Skeletal muscle satellite cell (primary cell): ENCODE results near the gene LPCAT3.

Experiments
- H3K27me3 ChIP-seq: 2 replicates; pipeline ENCODE4 v1.7.0; 2013; ENCODE audit warnings: low read length; ENCODE audit not compliant: control insufficient read depth, insufficient read depth
- H3K36me3 ChIP-seq: 2 replicates; pipeline ENCODE4 v1.7.0; 2013; ENCODE audit warnings: mild to moderate bottlenecking, control low read depth, low read length; ENCODE audit not compliant: insufficient read depth
- H3K4me1 ChIP-seq: 2 replicates; pipeline ENCODE4 v1.7.0; 2013; ENCODE audit warnings: low read length; ENCODE audit not compliant: control insufficient read depth, insufficient read depth
- H3K4me2 ChIP-seq: 2 replicates; pipeline ENCODE4 v1.7.0; 2013; ENCODE audit warnings: mild to moderate bottlenecking, low read length
- H3K4me3 ChIP-seq: 2 replicates; pipeline ENCODE4 v1.7.0; 2013; ENCODE audit warnings: low read length
- H3K9ac ChIP-seq: 2 replicates; pipeline ENCODE4 v1.7.0; 2013; ENCODE audit warnings: mild to moderate bottlenecking, low read depth, low read length, moderate library complexity
- H3K9me3 ChIP-seq: replicated peaks from 2 replicates; pipeline ENCODE4 v1.7.0; 2013; ENCODE audit warnings: mild to moderate bottlenecking, control low read depth, low read length

Gene LPCAT3

DNA sequence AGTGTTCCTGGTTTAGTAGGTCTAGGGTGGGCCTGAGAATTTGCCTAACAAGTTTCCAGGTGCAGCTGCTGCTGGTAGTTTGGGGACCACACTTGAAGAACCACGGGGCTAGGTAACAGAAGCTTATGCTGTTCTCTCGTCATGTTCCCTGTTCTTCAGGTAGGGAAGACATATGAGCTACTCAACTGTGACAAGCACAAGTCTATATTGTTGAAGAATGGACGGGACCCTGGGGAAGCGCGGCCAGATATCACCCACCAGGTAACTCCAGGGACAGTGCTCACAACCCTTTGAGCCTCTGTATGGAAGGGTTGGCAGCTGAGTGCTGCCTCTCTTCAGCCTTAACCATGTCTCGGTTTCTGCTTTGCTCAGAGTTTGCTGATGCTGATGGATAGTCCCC, 44.1 kb downstream of the LPCAT3 start:
- Histone ChIP-seq H3K4me3 (no peak overlapping the region), H3K9me3 (no peaks in the 10 kb centered on the region), H3K36me3 (peaks cover 57% of the 10 kb centered on the region), H3K4me1 (peaks cover 7% of the 10 kb centered on the region), H3K9ac (no peak overlapping the region), H3K4me2 (no peak overlapping the region), H3K27me3 (no peaks in the 10 kb centered on the region)

DNA sequence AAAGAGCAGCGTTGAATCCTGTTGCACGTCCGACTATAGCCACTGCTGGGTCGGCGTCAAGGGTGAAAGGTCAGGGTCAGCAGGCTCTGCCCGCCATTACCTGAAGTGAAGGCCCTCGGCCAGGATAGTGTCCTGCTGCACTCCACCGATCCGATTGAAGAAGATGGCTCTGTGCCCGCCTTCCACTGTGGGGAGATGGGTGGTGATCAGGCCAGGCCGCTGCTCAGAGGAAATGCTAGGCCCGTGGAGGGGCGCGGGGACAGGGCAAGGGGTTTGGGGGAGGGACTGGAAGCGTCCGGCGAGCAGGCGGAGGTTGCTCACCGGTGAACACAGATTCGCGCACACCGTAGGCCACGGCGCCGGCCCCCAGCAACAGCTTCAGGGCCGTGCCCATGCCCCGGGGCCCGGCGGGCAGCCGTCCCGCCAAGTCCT, 48.2 kb downstream of the LPCAT3 start:
- Histone ChIP-seq H3K4me1 (peaks cover 15% of the 10 kb centered on the region), H3K4me2 (peak overlapping the region; percentile 96), H3K36me3 (peaks cover 57% of the 10 kb centered on the region), H3K27me3 (no peaks in the 10 kb centered on the region), H3K9me3 (no peaks in the 10 kb centered on the region), H3K4me3 (peak overlapping the region; percentile 91), H3K9ac (peak overlapping the region; percentile 97)

DNA sequence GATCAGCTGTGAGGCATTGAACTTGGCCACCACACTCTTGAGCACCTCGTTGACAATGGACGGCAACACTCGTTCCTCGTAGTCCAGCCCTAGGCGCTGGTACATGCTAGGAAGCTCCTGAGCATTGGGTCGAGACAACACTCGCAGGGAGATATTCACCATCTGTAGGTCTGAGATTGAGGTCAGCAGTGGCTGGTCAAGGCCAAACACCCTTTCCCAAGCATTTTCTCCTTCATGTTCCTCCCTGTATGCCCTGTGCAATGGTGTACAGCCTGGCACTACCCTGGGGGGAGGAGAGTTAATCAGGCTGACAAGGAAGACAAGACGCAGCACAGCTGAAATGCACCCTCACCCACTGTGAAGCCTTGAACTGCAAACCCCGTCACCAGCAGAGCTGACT, 49.9 kb downstream of the LPCAT3 start:
- Histone ChIP-seq H3K4me3 (peak overlapping the region; percentile 10), H3K9ac (peak overlapping the region; percentile 97), H3K4me2 (peak overlapping the region; percentile 96), H3K36me3 (peaks cover 55% of the 10 kb centered on the region), H3K4me1 (peaks cover 15% of the 10 kb centered on the region), H3K27me3 (no peaks in the 10 kb centered on the region), H3K9me3 (no peaks in the 10 kb centered on the region)

DNA sequence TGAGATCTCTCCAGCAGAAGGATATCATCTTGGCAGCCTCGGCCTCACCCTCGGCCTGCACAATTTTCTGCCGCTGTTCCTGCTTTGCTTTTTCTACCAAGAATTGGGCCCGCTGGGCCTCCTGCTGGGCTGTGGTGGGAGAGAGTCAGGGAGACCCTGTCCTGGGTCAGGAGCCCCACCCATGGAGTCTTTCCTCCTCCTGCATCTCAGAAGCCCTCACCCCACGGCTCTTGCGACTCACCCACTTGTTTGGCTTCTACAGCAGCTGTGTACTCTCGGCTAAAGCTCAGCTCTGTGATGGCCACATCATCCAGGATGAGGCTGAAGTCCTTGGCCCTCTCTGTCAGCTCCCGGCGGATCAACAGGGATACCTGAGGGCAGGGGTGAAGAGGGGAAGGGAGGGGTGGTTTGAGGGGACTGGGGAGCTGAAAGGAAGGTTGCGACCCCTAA, 50.6 kb downstream of the LPCAT3 start:
- Histone ChIP-seq H3K36me3 (peaks cover 55% of the 10 kb centered on the region), H3K4me1 (peaks cover 15% of the 10 kb centered on the region)

DNA sequence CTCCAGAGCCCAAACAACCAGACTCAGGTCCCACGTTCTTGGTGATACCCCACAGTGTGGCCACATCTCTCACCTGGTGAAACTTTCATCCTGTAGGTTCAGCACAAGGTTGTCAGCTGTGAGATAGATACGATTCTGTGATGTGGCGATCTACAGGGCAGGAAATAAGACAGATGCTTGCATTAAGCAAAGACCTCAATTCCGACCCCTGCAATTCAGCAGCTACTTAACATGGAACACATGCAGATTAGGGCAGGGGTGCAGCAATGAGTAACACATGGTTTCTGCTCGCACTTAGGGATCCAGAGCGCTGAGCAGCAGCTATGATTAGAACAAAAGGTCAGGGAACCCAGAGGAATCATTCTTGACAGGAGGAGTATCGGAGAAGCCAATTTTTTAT, 51.9 kb downstream of the LPCAT3 start:
- Histone ChIP-seq H3K4me1 (peaks cover 22% of the 10 kb centered on the region), H3K9me3 (no peaks in the 10 kb centered on the region), H3K4me2 (no peak overlapping the region)

More for the DNA sequence above, 50.6 kb downstream of the LPCAT3 start:
- H3K9me3 ChIP-seq = no peaks in the 10 kb centered on the region
- H3K4me2 ChIP-seq = no peak overlapping the region
- H3K27me3 ChIP-seq = no peaks in the 10 kb centered on the region
- peak overlapping the region; percentile 97 for H3K9ac ChIP-seq
- no peak overlapping the region for H3K4me3 ChIP-seq

DNA sequence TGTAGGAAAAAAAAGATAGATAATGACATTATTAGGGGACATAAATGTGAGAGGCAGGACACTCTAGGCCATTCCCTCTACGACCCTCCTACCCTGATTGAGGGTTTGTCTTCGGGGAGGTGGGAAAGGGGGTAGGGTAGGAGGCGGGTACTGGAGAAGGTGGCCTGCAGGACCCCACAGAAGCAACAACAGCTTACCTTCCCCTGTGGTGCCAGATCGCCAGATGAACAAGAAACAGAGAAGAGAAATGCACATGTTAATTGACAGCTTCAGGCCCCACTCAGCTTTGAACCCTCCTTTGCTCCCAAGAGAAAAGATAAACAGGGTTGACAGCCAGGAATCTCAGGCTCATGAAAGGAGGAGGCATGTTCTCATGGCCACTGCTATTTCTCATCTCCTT, 52.6 kb downstream of the LPCAT3 start:
- Histone ChIP-seq H3K9ac (no peak overlapping the region), H3K36me3 (peaks cover 50% of the 10 kb centered on the region), H3K4me2 (no peak overlapping the region), H3K9me3 (no peaks in the 10 kb centered on the region), H3K4me1 (peaks cover 29% of the 10 kb centered on the region), H3K4me3 (no peak overlapping the region), H3K27me3 (no peaks in the 10 kb centered on the region)

More for the DNA sequence above, 51.9 kb downstream of the LPCAT3 start:
- no peaks in the 10 kb centered on the region for H3K27me3 ChIP-seq
- peaks cover 50% of the 10 kb centered on the region for H3K36me3 ChIP-seq
- no peak overlapping the region for H3K4me3 ChIP-seq
- no peak overlapping the region for H3K9ac ChIP-seq

DNA sequence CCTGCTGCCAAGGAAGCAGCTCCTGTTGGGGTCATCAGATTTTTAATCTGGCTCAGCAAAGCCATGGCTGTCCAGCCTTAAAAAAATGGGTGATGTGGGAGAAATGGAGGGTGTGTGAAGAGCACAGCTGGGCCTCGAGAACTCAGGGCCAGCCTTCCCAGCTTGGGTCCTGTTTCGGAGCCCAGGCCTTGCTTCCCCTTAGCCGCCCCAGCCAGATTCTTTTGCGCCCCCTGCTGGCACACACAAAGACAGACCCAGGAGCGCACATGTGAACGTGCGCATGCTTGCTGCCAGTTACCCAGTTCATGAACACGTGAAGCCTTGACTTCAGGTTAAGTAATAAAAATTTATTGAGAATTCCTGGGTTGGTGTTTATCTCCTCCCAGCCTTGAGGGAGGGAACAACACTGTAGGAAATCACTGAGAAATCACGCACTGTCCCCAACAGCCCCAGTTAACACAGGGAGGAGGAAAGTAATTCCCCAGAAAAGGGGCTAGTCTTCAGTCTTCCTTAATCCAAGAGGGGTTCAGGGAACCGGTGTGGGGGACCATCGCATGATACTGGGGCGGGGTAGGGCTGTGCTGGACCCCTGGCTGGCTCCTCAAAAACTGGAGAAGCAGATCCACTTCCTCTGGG, 53.1 kb downstream of the LPCAT3 start:
- no peak overlapping the region for H3K4me3 ChIP-seq
- no peaks in the 10 kb centered on the region for H3K9me3 ChIP-seq
- H3K9ac ChIP-seq = peak overlapping the region; percentile 46
- H3K4me2 ChIP-seq = no peak overlapping the region
- H3K27me3 ChIP-seq = no peaks in the 10 kb centered on the region
- H3K36me3 ChIP-seq = peaks cover 50% of the 10 kb centered on the region
- peaks cover 32% of the 10 kb centered on the region for H3K4me1 ChIP-seq

DNA sequence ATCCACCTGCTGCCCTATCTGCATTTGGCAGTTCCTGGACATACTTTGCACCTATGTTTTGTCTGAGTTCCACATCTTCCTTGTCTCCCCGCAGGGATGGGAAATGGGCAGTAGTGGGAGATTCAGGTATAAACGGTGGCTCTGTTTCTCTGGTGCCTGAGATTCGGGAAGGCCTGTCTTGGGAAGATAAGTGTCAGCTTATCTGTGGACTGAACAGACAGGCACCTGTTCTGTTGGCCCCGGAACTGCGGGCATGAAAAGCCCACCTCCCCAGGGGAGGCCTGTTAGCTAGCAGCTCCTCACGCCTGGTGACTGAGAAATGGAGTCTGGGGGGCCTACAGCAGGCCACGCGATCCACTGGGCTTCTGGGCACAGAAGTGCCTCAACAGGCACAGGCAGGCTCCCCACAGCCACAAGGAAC, 53.7 kb downstream of the LPCAT3 start:
- peak overlapping the region; percentile 46 for H3K9ac ChIP-seq
- H3K4me2 ChIP-seq = no peak overlapping the region
- H3K4me3 ChIP-seq = no peak overlapping the region
- peaks cover 50% of the 10 kb centered on the region for H3K36me3 ChIP-seq
- H3K4me1 ChIP-seq = peaks cover 32% of the 10 kb centered on the region
- H3K9me3 ChIP-seq = no peaks in the 10 kb centered on the region
- no peaks in the 10 kb centered on the region for H3K27me3 ChIP-seq

DNA sequence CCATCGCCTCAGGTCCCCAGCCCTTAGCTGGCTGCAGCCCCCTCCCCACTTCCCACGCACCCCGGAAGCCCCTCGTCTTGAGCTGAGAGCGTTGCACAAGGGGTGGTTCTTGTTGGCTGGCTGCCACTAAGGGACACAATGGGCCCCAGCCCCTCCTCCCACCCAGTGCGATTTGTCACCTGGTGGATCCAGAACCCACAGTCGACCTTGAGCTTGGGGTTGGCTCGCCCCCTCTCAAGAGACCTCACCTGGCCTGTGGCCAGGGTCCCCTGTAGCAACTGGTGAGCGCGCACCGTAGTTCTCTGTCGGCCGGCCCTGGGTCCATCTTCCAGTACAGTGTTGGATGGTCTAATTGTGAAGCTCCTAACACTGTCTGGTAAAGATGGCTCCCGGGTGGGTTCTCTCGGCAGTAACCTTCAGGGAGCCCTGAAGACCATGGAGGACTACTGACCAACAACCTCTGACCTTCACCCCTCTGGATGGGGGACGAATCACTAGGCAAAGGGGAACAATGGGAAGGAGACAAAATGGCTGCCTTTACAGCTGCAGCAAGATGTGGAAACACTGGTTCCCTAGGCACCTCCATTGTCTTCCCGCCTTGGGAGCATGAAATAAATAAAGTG, 54.4 kb downstream of the LPCAT3 start:
- Histone ChIP-seq H3K9ac (no peak overlapping the region), H3K4me2 (no peak overlapping the region), H3K36me3 (peaks cover 46% of the 10 kb centered on the region), H3K27me3 (no peaks in the 10 kb centered on the region), H3K4me1 (peaks cover 26% of the 10 kb centered on the region), H3K4me3 (no peak overlapping the region), H3K9me3 (no peaks in the 10 kb centered on the region)

DNA sequence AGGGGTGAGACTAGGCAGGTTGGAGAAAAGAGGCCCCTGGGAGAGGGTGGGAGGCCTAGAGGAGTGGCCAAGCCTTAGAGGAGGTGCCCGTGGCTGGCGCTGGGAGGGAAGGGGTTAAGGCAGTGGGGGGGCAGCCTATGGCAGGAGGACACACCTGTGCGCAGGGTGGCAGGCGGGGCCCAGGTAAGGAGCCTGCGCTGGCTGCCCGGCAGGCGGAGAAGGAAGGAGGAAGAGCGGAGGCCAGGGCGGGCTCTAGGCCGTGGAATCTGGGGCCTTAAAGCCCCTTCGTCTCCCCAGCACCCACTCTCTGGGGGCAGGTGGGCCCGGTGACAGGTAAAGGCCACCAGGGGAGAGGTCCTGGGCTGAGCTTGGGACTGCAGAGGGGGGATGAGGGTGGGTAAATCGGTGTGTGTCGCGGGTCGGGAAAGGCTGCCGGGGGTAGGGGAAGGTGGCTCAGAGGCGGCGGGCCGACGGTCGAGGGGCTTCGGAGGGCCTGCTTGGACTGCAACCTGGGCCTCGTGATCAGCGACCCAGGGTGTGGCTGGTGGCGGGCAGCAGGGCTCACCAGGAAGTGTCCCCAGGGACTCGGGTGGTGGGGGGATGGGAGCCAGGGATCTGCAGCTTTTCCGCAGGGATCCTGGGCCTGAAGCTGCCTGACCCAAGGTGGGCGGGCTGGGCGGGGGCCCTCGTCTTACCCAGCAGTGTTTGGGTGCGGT, 55.1 kb downstream of the LPCAT3 start:
- Histone ChIP-seq H3K4me2 (no peak overlapping the region), H3K27me3 (no peaks in the 10 kb centered on the region), H3K4me3 (no peak overlapping the region), H3K9ac (no peak overlapping the region), H3K36me3 (peaks cover 39% of the 10 kb centered on the region), H3K4me1 (peaks cover 22% of the 10 kb centered on the region), H3K9me3 (no peaks in the 10 kb centered on the region)

DNA sequence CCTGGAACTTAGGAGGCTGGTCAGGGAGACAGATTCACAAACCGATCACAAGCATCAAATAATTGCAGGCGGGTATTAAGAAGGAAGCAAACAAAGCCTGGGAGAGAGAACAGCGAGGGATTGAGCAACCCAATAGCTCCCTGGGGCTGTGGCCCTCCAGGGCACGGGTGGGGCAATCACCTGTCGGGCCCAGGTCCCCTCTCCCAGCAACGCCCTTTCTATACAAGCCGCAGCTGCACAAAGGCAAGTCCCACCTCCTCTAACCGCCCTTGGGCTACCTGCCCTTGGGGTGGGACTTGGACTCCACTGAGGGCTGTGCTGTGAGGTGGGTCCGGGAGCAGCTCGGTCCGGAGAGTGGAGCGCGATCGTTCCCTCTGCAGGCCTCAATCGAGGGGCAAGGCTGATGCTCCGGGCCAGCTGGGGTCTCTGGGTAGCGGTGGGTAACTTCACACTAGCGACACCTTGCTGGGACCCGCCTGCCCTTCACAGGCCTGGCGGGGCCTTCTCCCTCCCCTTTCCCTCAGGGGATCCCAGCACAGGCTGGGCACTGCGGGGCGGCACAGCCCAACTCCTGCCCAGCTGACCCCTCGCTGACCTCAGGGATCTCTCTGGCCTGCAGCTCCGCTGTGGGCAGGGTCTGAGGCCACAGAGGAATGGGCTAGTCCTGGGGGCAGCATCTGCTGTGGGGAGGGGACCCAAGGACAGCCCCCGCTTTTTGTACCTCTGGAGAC, 55.8 kb downstream of the LPCAT3 start:
- peaks cover 22% of the 10 kb centered on the region for H3K4me1 ChIP-seq
- no peaks in the 10 kb centered on the region for H3K9me3 ChIP-seq
- peak overlapping the region; percentile 56 for H3K4me2 ChIP-seq
- H3K36me3 ChIP-seq = peaks cover 31% of the 10 kb centered on the region
- H3K9ac ChIP-seq = peak overlapping the region; percentile 70
- no peak overlapping the region for H3K4me3 ChIP-seq
- H3K27me3 ChIP-seq = no peaks in the 10 kb centered on the region
